Measurements from ENCODE around the gene APOA1.

APOA1 gene

DNA sequence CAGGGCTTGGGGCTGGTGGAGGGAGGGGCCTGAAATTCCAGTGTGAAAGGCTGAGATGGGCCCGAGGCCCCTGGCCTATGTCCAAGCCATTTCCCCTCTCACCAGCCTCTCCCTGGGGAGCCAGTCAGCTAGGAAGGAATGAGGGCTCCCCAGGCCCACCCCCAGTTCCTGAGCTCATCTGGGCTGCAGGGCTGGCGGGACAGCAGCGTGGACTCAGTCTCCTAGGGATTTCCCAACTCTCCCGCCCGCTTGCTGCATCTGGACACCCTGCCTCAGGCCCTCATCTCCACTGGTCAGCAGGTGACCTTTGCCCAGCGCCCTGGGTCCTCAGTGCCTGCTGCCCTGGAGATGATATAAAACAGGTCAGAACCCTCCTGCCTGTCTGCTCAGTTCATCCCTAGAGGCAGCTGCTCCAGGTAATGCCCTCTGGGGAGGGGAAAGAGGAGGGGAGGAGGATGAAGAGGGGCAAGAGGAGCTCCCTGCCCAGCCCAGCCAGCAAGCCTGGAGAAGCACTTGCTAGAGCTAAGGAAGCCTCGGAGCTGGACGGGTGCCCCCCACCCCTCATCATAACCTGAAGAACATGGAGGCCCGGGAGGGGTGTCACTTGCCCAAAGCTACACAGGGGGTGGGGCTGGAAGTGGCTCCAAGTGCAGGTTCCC lies 7.8 kb downstream of the APOA1 start, which contains the start of gene APOC3:
Gene APOC3 (plus strand): TSS at position 383 of the 659 bp plus-strand sequence. CDS start 676 bp downstream, outside the sequence.
- CTCF ChIA-PET = interaction anchor here (0.6 kb wide), 1 partner anchor 36 kb away, joined by 3 read pairs; no protein-coding TSS in a partner anchor
- TF ChIP-seq CTCF (conservative IDR thresholded peaks at IDR 0.05; ENCODE audit: low read depth) = no peak
- H3K27ac ChIP-seq = no peak within 1 kb of the TSS
- POLR2A ChIA-PET (ENCODE audit: low non-redundant PET) = no interaction called here
- no peak for DNase-seq (ENCODE audit: low spot score)

GRCh38 chr11:116828632-116829524 lies 8.5 kb downstream of the APOA1 start:
- CTCF ChIA-PET = no interaction called here
- no peak for DNase-seq (ENCODE audit: low spot score)
- POLR2A ChIA-PET (ENCODE audit: low non-redundant PET) = no interaction called here
- H3K27ac ChIP-seq = no peak overlapping the region
- no peak for TF ChIP-seq CTCF (conservative IDR thresholded peaks at IDR 0.05; ENCODE audit: low read depth)

- ChIA-PET POLR2A (ENCODE audit: low non-redundant PET) (no interaction called here), CTCF (interaction anchor here (1.0 kb wide), 1 partner anchor 8 kb away, joined by 3 read pairs; no protein-coding TSS in a partner anchor)
- DNase-seq (ENCODE audit: low spot score) = no peak
- no peak for TF ChIP-seq CTCF (conservative IDR thresholded peaks at IDR 0.05; ENCODE audit: low read depth)
- H3K27ac ChIP-seq = no peak overlapping the region
Observed at GRCh38 chr11:116827461-116827860, 10.0 kb downstream of the APOA1 start.

GRCh38 chr11:116826751-116827431 lies 10.5 kb downstream of the APOA1 start:
- no peak for DNase-seq (ENCODE audit: low spot score)
- POLR2A ChIA-PET (ENCODE audit: low non-redundant PET) = no interaction called here
- no peak overlapping the region for H3K27ac ChIP-seq
- no peak for TF ChIP-seq CTCF (conservative IDR thresholded peaks at IDR 0.05; ENCODE audit: low read depth)
- CTCF ChIA-PET = interaction anchor here (1.0 kb wide), 1 partner anchor 9 kb away, joined by 3 read pairs; no protein-coding TSS in a partner anchor

GRCh38 chr11:116825854-116826750 lies 11.3 kb downstream of the APOA1 start:
- DNase-seq (ENCODE audit: low spot score) = no peak
- no peak for TF ChIP-seq CTCF (conservative IDR thresholded peaks at IDR 0.05; ENCODE audit: low read depth)
- ChIA-PET CTCF (interaction anchor here (1.0 kb wide), 1 partner anchor 10 kb away, joined by 3 read pairs; no protein-coding TSS in a partner anchor), POLR2A (ENCODE audit: low non-redundant PET) (no interaction called here)
- no peak overlapping the region for H3K27ac ChIP-seq
